ENCODE measurements around the gene EVA1C.

GRCh38 chr21:32558106-32558505 lies 145.6 kb downstream of the EVA1C start:
- TF ChIP-seq, protein P1, sequence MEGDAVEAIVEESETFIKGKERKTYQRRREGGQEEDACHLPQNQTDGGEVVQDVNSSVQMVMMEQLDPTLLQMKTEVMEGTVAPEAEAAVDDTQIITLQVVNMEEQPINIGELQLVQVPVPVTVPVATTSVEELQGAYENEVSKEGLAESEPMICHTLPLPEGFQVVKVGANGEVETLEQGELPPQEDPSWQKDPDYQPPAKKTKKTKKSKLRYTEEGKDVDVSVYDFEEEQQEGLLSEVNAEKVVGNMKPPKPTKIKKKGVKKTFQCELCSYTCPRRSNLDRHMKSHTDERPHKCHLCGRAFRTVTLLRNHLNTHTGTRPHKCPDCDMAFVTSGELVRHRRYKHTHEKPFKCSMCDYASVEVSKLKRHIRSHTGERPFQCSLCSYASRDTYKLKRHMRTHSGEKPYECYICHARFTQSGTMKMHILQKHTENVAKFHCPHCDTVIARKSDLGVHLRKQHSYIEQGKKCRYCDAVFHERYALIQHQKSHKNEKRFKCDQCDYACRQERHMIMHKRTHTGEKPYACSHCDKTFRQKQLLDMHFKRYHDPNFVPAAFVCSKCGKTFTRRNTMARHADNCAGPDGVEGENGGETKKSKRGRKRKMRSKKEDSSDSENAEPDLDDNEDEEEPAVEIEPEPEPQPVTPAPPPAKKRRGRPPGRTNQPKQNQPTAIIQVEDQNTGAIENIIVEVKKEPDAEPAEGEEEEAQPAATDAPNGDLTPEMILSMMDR (IDR thresholded peaks at IDR 0.05): no peak
- TF ChIP-seq POLR2A (IDR thresholded peaks at IDR 0.05): no peak
